ENCODE data around the gene ADSS1. TPM values are rescaled to one million over a fixed set of nuclear protein-coding genes. Genes with fewer than 3 reads are reported as not detected.

ADSS1 gene
- total RNA-seq, 4 donors from 2014 or later = 5.1 to 32.2 (median 8.8) TPM

GRCh38 chr14:104742586-104743455 is 18.8 kb downstream of the ADSS1 start:
- Histone ChIP-seq H3K27ac (no peak overlapping the region), H3K4me1 (peaks cover 3 to 25% (median 15%) of the 10 kb centered on the region in 3 donors), H3K36me3 (peaks cover 0 to 45% of the 10 kb centered on the region in 2 donors), H3K4me3 (no peak overlapping the region), H3K9me3 (no peaks in the 10 kb centered on the region), H3K27me3 (no peaks in the 10 kb centered on the region)
- WGBS, 2 donors (ENCODE audit: low coverage in 1 of 2) = 92 to 93% methylated on average over 6 of the region's 32 CpGs
- TF ChIP-seq POLR2AphosphoS5 (IDR thresholded peaks at IDR 0.05) = no peak
- TF ChIP-seq CTCF (IDR thresholded peaks at IDR 0.05) = no peak
- no peak for TF ChIP-seq POLR2A (IDR thresholded peaks at IDR 0.05)
- no peak for TF ChIP-seq EP300 (IDR thresholded peaks at IDR 0.05)
- no peak for ATAC-seq

- no peak for ATAC-seq
- Histone ChIP-seq H3K4me3 (no peak overlapping the region), H3K36me3 (peaks cover 0 to 41% of the 10 kb centered on the region in 2 donors), H3K27me3 (no peaks in the 10 kb centered on the region), H3K27ac (no peak overlapping the region), H3K4me1 (peaks cover 3 to 34% (median 15%) of the 10 kb centered on the region in 3 donors), H3K9me3 (no peaks in the 10 kb centered on the region)
- 76 to 95% methylated on average over 10 to 13 of the region's 28 CpGs for WGBS, 2 donors (ENCODE audit: low coverage in 1 of 2)
- TF ChIP-seq CTCF (IDR thresholded peaks at IDR 0.05) (no peak), EP300 (IDR thresholded peaks at IDR 0.05) (no peak), POLR2AphosphoS5 (IDR thresholded peaks at IDR 0.05) (no peak), POLR2A (IDR thresholded peaks at IDR 0.05) (no peak)
These were observed 19.7 kb downstream of the ADSS1 start for GRCh38 chr14:104743461-104744380.

- ATAC-seq = no peak
- peaks cover 0 to 35% of the 10 kb centered on the region in 2 donors for H3K36me3 ChIP-seq
- no peak overlapping the region for H3K27ac ChIP-seq
- H3K27me3 ChIP-seq = no peaks in the 10 kb centered on the region
- TF ChIP-seq POLR2AphosphoS5 (IDR thresholded peaks at IDR 0.05) (no peak), EP300 (IDR thresholded peaks at IDR 0.05) (no peak), POLR2A (IDR thresholded peaks at IDR 0.05) (no peak), CTCF (IDR thresholded peaks at IDR 0.05) (no peak)
- no peak overlapping the region for H3K4me3 ChIP-seq
- WGBS, 2 donors (ENCODE audit: low coverage in 1 of 2) = 97 to 98% methylated on average over 5 to 7 of the region's 10 CpGs
- H3K4me1 ChIP-seq = peaks cover 3 to 42% (median 15%) of the 10 kb centered on the region in 3 donors
- H3K9me3 ChIP-seq = no peaks in the 10 kb centered on the region
These were observed 20.5 kb downstream of the ADSS1 start for GRCh38 chr14:104744484-104744883.

GRCh38 chr14:104745431-104745830 is 21.4 kb downstream of the ADSS1 start:
- Histone ChIP-seq H3K27ac (peak overlapping the region in 1 of 4 donors; percentile 57), H3K4me3 (no peak overlapping the region), H3K36me3 (peaks cover 0 to 25% of the 10 kb centered on the region in 2 donors), H3K9me3 (no peaks in the 10 kb centered on the region), H3K27me3 (no peaks in the 10 kb centered on the region), H3K4me1 (peaks cover 3 to 51% (median 15%) of the 10 kb centered on the region in 3 donors)
- WGBS, 2 donors (ENCODE audit: low coverage in 1 of 2) = 100% methylated on average over 1 of the region's 9 CpGs
- ATAC-seq = no peak
- TF ChIP-seq CTCF (IDR thresholded peaks at IDR 0.05) = no peak
- no peak for TF ChIP-seq POLR2AphosphoS5 (IDR thresholded peaks at IDR 0.05)
